A673 (cell line): ENCODE data around the gene GPR158.

Experiments used
- EZH2 ChIP-seq: fragments of 200-600 bp; sonication (generic); IDR thresholded peaks from 2 replicates; pipeline ENCODE4 v1.6.1; 2017; ENCODE audit warnings: borderline replicate concordance, low read depth, mild to moderate bottlenecking, mixed read lengths, antibody characterized with exemption, low read length; ENCODE audit not compliant: poor library complexity, severe bottlenecking
- TF ChIP-seq, protein P1 (sequence below): fragments of 300-800, 200-600 bp; sonication (generic); conservative IDR thresholded peaks from 2 replicates; pipeline ENCODE4 v1.5.1; 2017; ENCODE audit warnings: low read depth, mild to moderate bottlenecking, antibody characterized with exemption, low read length, moderate library complexity, mixed read lengths

DNA sequence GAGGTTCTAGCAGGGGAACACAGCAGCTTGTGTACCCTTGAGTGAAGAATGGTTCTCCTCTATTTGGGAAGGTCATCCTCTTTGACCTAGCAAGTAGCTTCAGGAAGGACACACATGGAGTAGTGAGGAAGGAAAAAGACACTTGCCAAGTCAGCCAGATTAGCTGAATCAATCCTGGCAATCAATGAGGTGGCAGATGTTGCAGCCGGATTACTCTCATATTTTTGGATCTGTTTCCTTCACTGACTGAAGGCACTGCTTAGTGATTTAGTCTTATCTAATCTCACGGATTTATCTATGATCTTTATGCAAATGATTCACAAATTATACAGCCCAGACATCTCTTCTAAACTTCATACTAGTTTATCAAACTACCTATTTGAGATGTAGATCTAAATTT, 218.8 kb downstream of the GPR158 start:
- TF ChIP-seq, protein P1, sequence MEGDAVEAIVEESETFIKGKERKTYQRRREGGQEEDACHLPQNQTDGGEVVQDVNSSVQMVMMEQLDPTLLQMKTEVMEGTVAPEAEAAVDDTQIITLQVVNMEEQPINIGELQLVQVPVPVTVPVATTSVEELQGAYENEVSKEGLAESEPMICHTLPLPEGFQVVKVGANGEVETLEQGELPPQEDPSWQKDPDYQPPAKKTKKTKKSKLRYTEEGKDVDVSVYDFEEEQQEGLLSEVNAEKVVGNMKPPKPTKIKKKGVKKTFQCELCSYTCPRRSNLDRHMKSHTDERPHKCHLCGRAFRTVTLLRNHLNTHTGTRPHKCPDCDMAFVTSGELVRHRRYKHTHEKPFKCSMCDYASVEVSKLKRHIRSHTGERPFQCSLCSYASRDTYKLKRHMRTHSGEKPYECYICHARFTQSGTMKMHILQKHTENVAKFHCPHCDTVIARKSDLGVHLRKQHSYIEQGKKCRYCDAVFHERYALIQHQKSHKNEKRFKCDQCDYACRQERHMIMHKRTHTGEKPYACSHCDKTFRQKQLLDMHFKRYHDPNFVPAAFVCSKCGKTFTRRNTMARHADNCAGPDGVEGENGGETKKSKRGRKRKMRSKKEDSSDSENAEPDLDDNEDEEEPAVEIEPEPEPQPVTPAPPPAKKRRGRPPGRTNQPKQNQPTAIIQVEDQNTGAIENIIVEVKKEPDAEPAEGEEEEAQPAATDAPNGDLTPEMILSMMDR = no peak
- no peak for TF ChIP-seq EZH2
